NCI-H1436 (cell line): Measurements from ENCODE around the gene ASB3.
"Not testable (repeated sequence)": the region's sequence is repeated elsewhere in the genome, so short reads cannot be mapped to it uniquely, and the experiment has no call there.

Source experiments
- DNase-seq: peaks from one replicate; lab custom pipeline; 2025; lab: John Stamatoyannopoulos, UW

The ASB3 gene

DNA sequence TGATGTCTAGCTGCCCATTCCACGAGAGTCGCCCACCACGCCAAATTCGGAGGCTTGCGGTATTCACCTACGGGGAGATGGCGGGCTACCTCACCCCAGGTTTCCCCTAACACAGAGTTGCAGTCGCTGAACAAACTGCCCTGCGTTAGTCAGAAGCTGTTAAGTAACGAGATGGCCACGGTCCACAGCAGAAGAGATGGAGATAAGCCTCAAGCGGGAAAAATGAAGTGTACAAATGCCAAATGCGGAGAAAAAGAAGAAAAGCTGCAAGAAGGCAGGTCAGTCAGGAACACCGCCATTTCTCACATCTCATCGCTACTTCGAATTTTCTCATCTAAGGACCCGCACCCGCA lies 425 bp downstream of the ASB3 start:
- no peak for DNase-seq

- DNase-seq: no peak
These were observed 1.4 kb downstream of the ASB3 start for GRCh38 chr2:53785366-53785765.

DNA sequence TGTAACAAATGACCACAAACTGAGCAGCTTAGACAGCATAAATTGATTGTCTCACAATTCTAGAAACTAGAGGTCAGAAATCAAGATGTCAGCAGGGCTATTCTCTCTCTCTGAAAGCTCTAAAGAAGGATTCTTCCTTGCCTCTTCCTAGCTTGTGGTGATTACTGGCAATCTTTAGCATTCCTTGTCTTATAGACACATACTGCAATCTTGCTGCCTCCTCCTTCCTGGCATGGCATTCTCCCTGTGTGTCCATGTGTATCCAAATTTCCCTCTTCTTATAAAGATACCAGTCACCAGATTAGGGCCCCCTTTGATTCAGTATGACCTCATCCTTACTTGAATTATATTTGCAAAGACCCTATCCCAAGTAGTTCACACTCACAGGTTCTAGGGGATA lies 2.3 kb downstream of the ASB3 start:
- no peak for DNase-seq

- no peak for DNase-seq
These were observed 4.1 kb downstream of the ASB3 start for GRCh38 chr2:53782676-53783075.

- DNase-seq: no peak
These were observed 6.7 kb downstream of the ASB3 start for GRCh38 chr2:53780056-53780455.

- DNase-seq: no peak
These were observed 8.1 kb downstream of the ASB3 start for GRCh38 chr2:53778536-53779162.

DNA sequence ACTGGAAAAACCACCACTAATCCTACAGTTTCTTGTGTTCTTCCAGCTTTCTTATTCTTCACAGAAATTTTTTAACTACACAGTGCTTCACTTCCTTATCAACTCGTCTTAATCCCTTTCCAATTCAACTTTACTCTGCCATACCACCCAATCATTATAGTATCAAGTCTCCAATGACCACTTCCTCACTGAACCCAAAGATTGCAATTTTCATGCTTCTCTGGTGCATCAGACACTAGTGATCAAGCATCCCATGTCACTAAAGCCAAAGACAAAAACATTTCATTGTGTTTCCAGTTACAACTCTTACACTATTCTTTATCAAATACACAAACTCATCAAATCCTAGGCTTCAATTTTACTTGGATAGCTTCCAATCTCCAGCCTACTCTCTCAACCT lies 9.6 kb downstream of the ASB3 start:
- no peak for DNase-seq

- no peak for DNase-seq
These were observed 16.5 kb downstream of the ASB3 start for GRCh38 chr2:53770264-53770663.

DNA sequence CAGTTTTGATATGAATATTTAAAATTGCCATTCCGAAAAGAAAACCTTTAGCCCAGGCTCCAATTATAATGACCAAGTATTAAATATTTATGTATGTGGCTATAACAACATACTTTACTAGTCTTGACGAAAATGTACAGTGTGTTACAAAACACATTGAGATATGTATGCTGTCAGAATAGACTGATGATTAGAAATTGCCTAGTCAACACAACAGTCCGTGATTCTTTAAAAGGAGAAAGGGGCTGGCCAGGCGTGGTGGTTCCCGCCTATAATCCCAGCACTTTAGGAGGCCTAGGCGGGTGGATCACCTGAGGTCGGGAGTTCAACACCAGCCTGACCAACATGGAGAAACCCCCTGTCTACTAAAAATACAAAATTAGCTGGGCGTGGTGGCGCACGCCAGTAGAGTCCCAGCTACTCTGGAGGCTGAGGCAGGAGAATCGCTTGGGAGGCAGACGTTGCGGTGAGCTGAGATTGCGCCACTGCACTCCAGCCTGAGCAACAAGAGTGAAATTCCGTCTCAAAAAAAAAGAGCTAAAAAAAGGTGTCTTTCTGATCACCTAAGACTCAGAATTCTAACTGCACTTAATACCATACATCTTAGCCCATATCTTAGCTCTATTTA lies 17.3 kb downstream of the ASB3 start:
- DNase-seq: no peak

DNA sequence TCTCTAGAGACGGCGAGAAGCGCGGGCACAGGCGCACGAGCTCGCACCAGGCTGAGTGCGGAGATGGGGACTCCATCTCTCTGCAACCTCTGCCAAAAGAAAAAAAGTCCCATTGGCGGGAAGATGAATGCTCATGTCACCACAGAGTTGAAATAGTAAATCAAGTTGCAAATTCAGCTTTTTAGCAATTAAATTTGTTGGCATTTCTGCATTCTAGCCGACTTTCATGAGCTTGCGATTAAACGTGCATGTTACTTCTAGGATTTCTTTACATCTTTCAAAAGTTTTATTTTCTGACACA lies 18.6 kb downstream of the ASB3 start:
- DNase-seq: no peak

DNA sequence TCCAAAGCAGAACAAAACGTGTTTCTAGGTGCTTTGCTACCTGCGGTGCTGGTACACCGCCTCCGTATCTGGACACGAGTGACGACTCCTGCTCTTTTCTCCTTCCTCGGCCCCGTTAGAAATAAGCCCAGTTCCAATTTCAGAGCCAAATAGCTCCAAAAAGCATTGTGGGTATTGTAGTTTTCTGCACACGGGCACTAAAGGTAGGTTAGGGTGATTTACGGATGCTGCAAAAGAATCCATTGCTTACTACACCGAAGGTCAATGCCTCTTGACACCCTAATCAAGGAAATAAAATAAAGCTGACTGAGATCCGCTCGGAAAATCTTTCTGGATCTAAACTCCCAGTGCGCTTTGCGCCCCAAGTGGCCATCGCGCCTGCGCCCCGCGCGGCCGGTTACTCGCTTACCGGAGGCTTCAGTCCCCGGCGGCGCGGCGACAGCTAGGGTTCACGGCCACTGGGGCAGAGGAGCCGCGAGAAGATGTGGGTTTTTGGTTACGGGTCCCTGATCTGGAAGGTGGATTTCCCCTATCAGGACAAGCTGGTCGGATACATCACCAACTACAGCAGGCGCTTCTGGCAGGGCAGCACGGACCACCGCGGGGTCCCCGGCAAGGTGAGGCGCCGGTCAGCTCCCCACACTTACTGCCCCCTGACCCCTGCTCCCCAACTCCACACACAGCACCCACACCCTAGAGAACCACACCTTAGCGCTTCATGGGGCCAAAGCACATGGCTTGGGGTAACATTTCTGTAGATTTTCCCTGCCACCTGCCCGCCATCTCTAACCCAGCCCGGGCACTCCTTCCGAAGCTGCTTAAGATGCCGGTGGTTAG lies 19.1 kb downstream of the ASB3 start, which contains the start of gene CHAC2:
TSS of gene CHAC2 (plus strand) at position 400 of the 837 bp plus-strand sequence. CDS start at position 483, 83 bp downstream.
- DNase-seq: peak; percentile 74

- DNase-seq: no peak
These were observed 21.0 kb downstream of the ASB3 start for GRCh38 chr2:53765767-53766166.

- not testable (repeated sequence) for DNase-seq
These were observed 29.5 kb downstream of the ASB3 start for GRCh38 chr2:53757206-53757605.

- no peak for DNase-seq
These were observed 30.1 kb downstream of the ASB3 start for GRCh38 chr2:53756644-53757043.

DNA sequence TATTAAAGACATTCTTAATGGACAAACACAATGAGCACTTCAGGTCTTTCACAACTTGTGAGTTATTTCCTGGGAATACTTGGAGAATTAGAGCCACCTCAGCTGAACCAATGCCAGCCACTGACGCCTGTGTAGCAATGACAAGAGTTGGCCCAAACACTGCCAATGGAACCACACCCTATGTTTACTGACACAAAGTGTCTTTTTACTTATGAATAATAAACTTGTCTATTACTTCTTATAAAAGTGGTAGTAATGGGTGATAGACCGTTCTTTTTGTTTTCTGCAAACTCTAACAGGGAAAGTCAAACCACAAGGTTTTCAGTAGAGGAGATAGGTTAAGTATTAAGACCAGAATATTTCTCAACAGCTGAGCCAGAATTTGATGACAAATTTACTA lies 31.6 kb downstream of the ASB3 start:
- DNase-seq: no peak

GRCh38 chr2:53753041-53753440 lies 33.7 kb downstream of the ASB3 start:
- no peak for DNase-seq

GRCh38 chr2:53752385-53752784 lies 34.4 kb downstream of the ASB3 start:
- no peak for DNase-seq

DNA sequence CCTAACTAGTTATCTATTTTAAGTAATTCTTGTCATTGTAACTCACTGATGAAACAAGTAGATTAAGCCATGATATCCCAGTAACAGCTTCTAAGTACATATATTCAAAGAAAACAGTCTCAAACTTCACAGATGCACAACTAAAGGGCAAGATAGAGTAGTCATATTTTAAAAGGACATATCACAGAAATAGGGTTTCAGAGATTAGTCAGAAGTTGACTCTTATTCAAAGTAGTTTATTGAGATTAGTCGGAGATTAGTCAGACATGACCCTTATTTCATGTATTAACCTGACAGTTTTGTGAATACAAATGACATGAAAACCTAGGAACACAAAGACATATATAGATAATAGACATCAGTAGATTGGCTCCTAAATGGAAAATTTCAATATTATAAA lies 35.0 kb downstream of the ASB3 start:
- no peak for DNase-seq

DNA sequence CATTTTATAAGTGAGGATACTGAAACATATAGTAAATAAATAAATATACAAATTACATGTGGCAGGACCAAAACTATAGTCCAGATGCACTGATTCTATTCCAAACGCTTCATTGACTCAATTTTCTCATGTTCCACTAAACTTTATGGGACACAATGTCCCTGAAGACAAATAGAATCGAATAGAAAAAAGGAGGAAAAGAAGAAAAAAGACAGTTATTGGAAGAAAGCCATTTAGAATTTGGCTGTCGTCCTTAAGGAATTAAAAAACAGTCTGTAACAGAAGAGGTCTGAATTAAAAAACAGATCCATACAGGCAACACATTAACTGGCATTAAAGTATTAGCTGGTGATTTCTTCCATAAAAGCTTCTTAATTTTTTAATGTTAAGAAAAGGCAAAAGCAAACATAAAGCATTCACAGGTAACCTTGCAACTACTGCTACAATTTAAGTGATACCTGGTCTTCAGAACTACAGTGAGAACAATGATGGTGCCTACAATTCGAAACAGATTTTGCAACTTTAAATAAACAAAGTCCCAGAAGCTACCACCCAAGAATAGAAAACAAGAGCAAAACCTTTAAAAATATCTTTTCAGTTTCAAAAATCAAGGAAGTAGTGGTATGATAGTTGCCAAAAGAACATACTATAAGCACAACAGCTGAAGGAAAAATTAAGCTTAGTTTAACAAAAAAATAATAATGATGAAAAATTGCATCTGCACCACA lies 36.5 kb downstream of the ASB3 start:
- no peak for DNase-seq

DNA sequence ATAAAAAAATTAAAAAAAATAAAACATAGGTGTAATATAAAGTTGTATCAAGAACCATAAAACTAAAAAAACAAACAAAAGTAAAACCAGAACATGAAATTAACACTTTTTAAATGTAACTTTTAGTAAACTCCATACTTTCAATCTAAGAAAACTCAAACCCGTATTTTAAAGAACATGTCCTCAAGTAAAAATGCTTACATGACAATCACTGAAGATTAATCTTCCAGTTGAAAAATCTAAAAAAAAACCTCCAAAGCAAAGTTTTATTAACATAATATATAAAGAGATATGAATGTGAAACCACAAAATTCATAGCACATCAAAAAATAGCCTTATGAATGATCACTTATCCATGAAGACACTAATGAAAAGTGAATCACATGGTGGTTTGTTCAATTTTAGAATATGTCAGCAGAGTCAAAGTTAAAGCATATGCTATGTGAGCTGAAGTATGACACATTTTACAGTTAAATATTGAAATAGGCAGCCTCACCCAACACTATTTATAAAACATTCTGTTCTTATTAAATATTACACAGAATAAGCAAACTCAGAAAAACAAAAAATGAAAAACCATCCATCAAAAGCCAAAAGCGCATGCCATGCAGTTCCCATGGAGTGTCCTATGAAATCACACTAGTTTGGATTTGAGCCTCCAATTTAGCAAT lies 42.2 kb downstream of the ASB3 start:
- DNase-seq: no peak

DNA sequence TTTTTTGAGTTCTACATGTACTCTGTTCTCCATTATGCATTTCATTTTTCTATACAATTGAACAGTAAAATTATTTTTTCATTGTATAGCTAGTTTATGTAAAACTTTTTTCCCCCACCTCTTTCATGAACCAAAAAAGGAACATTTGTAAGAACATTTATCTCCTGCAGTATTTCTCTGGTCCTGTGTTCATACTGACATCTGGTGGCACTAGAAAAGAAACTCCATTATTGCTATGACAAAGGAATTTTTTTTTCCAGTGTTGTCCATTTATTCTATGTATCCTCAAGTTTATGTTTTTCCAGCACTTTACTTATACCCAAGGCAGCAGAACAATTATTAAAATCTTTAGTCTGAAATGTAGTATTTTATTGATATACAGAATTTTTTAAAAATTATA lies 46.6 kb downstream of the ASB3 start:
- no peak for DNase-seq

- no peak for DNase-seq
These were observed 47.7 kb downstream of the ASB3 start for GRCh38 chr2:53739032-53739431.
